Measurements from ENCODE around the gene ANKZF1.

DNA sequence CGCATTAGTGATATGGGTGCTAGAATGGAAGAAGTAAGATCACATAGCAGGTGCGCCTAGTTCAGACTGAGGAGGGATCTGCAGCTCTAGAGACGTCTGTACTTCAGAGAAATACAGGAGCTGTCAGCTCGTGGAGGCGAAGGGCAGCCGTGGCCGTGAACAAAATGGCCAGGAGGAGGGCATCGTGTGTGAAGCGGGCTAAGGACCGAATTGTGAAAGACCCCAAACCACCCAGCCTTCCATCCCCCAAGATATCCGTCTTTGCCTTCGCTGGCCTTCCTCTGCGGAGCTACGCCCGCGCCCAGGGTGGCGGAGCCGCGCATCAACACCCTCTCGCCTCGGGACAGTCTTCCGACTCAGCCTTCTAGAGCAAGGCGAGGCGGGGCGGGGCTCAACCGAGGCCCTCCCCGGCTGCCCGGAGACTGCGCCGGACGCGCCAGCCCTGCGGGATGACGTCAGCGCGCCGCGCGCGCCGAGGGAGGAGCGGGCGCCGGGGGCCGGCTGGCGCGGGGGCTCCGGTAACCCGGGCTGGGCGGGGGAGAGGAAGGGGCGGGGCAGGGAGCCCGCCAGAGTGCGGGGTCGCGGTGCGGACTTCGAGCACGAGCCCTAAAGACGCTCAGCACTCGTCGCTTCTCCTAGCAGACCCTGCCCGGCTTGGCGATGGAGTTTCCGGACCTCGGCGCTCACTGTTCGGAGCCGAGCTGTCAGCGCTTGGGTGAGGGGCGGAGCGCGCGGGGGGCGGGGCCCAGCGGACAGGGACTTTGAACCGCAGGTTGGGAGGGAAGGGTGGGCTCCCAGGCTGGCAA, 23.1 kb upstream of the ANKZF1 start, which contains the start of gene ZFAND2B:
- TF ChIP-seq EZH2 (IDR thresholded peaks at IDR 0.05; ENCODE audit: borderline replicate concordance, low read length) = no peak
- no peak for TF ChIP-seq CTCF (IDR thresholded peaks at IDR 0.05; ENCODE audit: low read length)
